ENCODE data around the gene SHROOM3.

Gene SHROOM3

GRCh38 chr4:76622717-76623116 lies 187.7 kb downstream of the SHROOM3 start:
- DNase-seq (ENCODE audit: low read depth in 4 of 4, low spot score in 1 of 4): no peak

DNA sequence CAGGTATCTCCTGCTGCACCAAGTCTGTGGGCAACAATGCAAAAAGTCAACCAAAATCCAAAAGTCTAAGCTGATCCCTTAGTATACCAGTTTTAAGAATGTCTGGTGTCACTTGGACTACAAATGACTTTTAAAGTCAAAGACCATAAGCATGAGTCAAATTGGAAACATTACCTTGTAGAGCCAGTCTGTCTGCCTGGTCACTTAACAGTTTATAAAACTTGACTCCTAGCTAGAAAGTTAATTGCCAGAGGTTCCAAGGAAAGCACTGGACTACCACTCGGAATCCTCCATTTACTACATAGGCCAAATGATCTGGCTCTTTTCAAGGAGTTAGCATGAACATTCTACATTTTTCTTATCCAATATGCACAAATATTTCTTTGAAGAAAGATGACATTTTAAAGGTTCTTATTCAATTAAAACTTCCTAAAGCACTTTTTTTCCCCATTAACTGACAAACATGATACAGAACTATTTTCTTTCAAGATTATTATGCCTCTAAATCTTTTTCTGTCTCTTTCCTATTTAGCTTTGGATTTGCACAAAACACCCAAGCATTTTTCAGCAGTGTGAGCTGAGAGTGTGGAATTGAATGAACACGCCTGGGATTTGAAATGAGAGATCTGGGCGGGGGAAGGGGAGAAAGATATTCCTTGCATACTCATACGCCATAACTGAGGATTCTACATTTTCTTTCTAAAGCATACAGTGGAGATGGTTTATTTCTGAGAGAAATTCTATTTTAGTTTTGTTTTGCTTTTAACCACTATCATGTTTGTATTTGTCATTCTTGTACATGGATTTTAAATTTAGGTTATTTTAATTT lies 188.4 kb downstream of the SHROOM3 start:
- no peak for DNase-seq (ENCODE audit: low read depth in 4 of 4, low spot score in 1 of 4)

DNA sequence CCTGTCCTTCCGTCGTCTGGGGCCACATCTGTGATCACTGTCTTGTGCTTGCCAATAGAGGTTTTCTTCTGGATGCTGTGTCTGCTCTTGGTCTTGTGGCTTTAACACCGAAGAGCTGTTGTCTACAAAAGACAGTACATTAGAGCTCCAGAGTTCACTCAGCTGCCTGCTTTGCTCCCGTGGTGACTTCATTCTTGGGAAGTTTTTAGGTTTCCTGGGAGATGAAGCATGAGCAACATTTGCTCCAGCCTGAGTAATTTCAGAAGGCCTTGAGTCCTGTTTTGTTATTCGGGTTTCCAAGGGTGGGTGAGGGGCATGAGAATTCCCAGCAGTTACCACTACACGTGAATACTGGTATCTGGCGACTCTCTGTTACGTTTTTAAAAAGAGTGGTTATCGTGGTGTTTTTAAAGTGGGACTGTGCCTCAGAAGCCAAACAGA lies 189.2 kb downstream of the SHROOM3 start:
- no peak for DNase-seq (ENCODE audit: low read depth in 4 of 4, low spot score in 1 of 4)

- no peak for DNase-seq (ENCODE audit: low read depth in 4 of 4, low spot score in 1 of 4)
These were observed 190.1 kb downstream of the SHROOM3 start for GRCh38 chr4:76624931-76625715.

DNA sequence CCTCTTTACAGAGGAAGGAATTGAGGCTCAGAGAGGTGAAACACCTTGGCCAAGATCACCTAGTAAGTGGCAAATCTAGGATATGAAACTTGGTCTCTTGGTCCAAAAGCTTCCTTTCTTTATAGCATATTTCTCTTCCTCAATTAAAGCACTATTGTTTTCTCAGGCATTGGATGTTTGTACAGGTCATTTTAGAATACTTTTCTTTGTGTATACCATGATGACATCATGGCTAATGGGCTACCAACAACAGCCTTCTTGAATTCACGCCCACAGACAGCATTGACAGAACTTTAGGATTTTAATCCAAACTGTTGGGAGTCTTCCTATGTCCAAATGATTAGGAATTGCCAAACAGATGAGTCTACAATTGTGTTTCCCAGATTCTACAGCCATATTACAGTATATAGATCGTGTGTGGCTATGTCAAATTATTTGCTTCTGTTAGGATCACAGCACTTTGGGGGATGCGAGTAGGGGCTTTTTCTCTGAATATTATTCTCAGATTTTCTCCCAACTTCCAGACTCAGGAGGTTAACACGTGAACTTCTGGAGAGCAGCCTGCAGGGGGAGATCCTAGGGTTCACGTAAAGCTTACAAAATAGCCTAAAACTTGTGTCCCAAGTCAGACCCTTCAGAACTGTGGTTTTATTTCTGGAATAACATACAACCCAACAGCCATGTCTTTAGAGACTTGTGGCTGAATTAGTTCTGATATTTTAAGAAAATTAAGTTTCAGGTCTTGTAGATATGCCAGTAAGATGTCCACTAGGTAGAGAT lies 191.8 kb downstream of the SHROOM3 start:
- no peak for DNase-seq (ENCODE audit: low read depth in 4 of 4, low spot score in 1 of 4)

GRCh38 chr4:76628251-76628650 lies 193.2 kb downstream of the SHROOM3 start:
- no peak for DNase-seq (ENCODE audit: low read depth in 4 of 4, low spot score in 1 of 4)

- no peak for DNase-seq (ENCODE audit: low read depth in 4 of 4, low spot score in 1 of 4)
These were observed 195.7 kb downstream of the SHROOM3 start for GRCh38 chr4:76630741-76631140.

DNA sequence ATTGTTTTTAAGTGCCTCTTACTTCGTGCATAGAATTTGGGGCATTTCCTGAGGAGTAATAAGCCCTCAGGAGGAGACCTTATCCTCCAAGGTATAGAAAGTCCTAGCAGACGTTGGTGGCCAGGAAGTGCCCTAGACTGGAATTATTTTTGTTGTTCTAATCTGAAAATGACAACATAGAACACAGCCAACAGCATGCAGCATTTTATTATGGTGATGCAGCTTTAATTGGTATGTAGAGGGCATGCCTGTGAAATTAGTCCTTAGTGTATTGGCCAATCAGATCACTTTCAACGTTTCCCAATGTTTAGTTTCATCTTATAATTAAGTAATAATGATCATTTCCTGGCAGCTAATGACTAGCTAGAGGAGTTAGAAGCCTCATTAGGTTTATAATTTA lies 199.2 kb downstream of the SHROOM3 start:
- DNase-seq (ENCODE audit: low read depth in 4 of 4, low spot score in 1 of 4): no peak

DNA sequence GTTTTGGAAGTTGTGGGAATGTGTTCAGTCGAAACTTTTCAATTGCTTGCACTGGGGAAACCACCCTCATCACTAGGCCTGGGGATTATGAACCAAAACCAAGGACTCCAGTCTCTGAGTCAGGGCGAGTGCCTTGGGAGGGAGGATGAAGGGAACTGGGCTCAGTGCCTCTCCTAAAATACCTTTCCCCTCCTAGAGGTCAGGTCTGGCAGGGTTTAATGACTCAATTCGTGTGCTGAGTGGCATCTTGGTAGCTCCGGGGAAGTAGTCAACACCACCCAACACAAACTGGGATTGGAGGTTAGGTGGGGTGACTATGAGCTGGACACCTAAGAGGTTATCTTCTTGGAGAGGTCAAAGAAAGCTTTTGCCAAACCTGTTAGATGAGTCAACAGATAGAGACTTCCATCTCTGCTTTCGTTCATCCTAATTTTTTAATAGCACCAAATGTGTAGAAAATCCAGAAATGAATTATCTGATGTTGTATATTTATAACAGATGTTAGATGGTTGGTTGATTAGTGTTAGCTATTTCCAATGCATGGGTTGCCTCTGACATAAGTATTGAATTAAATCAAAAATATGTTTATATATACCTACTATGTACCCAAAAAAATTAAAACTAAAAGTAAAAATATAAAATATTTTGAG lies 202.8 kb downstream of the SHROOM3 start:
- DNase-seq (ENCODE audit: low read depth in 4 of 4, low spot score in 1 of 4): no peak

DNA sequence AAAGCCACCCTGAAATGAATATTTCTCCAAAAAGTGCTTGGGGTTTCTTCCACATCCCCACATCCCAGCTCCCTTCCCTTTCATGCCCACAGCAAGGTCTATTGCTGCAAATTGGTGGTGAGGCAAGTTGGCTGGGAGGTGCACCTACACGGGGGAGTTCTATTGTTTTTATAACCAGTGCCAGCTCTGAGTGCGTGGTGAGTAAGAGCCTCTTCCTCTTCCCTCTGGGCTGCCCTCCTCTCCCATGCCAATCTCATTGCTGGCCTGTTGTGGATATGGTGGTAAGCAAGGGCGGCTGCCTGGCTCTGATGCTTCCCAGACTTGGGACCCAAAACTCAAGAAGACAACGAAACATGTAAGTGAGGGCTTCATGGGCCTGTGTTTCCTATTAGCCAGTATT lies 204.3 kb downstream of the SHROOM3 start:
- no peak for DNase-seq (ENCODE audit: low read depth in 4 of 4, low spot score in 1 of 4)

DNA sequence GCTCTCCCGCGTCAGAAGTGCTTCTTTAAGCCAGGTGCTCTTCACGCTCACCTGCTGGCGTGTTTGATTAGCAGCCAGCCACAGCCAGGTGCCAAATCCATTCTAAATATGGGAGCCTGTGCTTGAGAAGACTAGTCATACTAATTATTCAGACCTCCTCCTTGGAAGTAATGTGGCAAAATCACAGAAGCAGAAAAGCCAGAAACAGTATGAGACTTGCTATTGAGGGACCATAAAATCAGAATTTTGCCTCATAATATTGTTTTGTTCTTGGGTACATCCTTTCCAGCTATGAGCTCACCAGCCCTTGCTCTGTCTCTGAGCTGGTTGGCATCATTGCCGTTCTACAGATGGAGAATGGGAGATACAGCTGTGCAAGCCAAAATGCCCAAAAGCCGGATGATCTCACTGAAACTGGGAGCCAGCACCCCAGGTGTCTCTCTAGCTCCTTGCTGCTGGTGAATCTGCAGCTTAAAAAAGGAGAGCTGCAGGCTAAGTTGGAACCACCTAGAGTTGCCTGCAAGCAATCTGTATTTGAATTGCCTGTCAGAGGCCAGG lies 205.4 kb downstream of the SHROOM3 start:
- no peak for DNase-seq (ENCODE audit: low read depth in 4 of 4, low spot score in 1 of 4)

GRCh38 chr4:76641351-76641750 lies 206.3 kb downstream of the SHROOM3 start:
- no peak for DNase-seq (ENCODE audit: low read depth in 4 of 4, low spot score in 1 of 4)

- no peak for DNase-seq (ENCODE audit: low read depth in 4 of 4, low spot score in 1 of 4)
These were observed 206.7 kb downstream of the SHROOM3 start for GRCh38 chr4:76641758-76642157.

GRCh38 chr4:76644831-76645485 lies 209.9 kb downstream of the SHROOM3 start:
- no peak for DNase-seq (ENCODE audit: low read depth in 4 of 4, low spot score in 1 of 4)

- no peak for DNase-seq (ENCODE audit: low read depth in 4 of 4, low spot score in 1 of 4)
These were observed 214.1 kb downstream of the SHROOM3 start for GRCh38 chr4:76649086-76649485.

- DNase-seq (ENCODE audit: low read depth in 4 of 4, low spot score in 1 of 4): no peak
These were observed 216.6 kb downstream of the SHROOM3 start for GRCh38 chr4:76651616-76652015.

DNA sequence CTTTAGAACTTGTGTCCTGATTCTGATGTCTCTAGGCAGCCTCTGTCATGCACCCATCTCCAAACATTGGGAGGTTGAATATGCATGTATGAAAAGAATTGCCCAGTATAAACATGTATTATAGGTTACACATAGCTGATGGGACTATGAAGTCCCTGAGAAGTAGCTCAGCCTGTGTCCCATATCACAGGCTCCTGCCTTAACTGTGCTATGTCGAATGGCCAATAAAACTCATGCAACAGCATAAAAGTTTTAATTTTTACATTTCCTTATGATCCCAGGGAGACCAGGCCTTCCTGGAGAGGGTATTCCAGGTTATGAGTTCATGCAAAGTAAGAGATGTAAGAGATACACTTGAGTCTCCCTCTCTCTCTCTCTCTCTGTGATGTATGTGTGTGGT lies 217.4 kb downstream of the SHROOM3 start:
- DNase-seq (ENCODE audit: low read depth in 4 of 4, low spot score in 1 of 4): no peak

DNA sequence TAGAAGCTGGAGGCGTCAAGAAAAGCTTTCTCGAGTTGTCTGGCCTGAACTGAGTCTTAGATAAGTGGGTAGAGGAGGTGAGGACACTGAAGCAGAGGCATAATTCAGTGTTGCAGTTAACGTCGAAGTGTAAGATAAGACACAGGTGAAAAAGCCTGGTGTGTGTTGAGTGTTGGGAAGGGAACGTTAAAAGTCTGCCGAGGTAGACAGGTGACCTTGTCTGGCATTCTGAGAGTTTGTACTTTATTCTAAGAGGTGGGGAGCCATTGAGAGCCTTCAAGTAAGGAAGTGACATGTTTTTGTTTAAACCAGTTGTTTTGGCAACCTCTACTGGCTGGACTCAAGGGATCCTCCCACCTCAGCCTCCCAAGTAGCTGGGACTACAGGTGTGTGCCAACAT lies 219.1 kb downstream of the SHROOM3 start:
- no peak for DNase-seq (ENCODE audit: low read depth in 4 of 4, low spot score in 1 of 4)

DNA sequence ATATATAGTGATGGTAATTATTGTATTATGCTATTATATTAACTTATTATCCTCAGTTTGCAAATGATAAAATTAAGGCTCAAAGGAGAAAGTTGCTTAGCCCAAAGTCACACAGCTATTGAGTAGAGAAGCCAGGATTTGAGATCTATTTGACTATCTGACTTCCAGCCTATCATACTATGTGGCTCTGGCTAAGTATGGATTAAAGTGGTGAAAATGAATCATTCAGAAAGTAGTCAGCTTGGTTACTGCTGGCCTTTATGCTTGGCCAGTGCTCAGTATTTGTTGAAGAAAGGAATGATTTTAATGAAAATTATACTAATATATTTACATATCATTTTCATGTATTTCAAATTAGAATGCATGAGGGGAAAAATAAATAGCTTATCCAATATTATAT lies 219.8 kb downstream of the SHROOM3 start:
- DNase-seq (ENCODE audit: low read depth in 4 of 4, low spot score in 1 of 4): no peak
